ENCODE measurements around the gene RBMS3. TPM values are rescaled to one million over a fixed set of nuclear protein-coding genes. Genes with fewer than 3 reads are reported as not detected.

Gene RBMS3
- total RNA-seq, 1 experiment from 2014 or later = 0.42 TPM

DNA sequence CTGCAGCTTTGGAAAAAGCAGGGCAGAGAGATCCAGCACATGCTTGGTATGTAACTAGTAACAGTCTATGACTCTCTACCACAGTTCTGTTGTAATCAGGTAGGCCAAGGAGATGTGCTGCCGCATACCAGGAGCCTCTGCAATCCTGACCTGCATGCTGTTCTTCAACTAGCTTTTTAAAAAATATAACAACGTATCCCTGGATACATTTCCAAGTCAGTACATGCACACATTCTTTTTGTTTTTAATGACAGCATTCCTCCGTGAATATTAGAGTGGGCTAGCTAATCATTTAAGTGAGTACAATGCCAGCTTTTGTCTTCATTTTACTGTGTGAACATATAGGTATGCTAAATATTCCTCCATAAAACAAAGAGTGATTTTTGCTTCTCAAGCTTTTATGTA lies 437.8 kb downstream of the RBMS3 start:
- CTCF ChIA-PET = no interaction called here
- Histone ChIP-seq H3K27me3 (ENCODE audit: insufficient read depth, low read length) (no peaks in the 10 kb centered on the region), H4K20me1 (ENCODE audit: insufficient read depth) (no peaks in the 10 kb centered on the region), H3K4me1 (ENCODE audit: control insufficient read depth in 1 of 2, insufficient read depth in 2 of 2, low read length in 2 of 2) (no peaks in the 10 kb centered on the region), H2AFZ (ENCODE audit: low read depth, low read length, poor library complexity, severe bottlenecking) (no peak overlapping the region), H3K9me3 (ENCODE audit: control insufficient read depth in 1 of 2, insufficient read depth in 1 of 2, low read depth in 1 of 2, low read length in 2 of 2) (no peaks in the 10 kb centered on the region), H3K9me2 (ENCODE audit: insufficient read depth) (no peaks in the 10 kb centered on the region), H3K4me3 (replicated peaks in 1 of 2; ENCODE audit: low read depth in 1 of 2, low read length in 2 of 2) (no peak overlapping the region), H3K79me2 (ENCODE audit: insufficient read depth, low read length) (no peaks in the 10 kb centered on the region), H3K4me2 (ENCODE audit: low read length) (no peak overlapping the region), H3K36me3 (ENCODE audit: control insufficient read depth in 1 of 2, insufficient read depth in 2 of 2, low read length in 2 of 2) (no peaks in the 10 kb centered on the region), H3K27ac (ENCODE audit: low read depth, low read length) (no peak overlapping the region), H3K9ac (ENCODE audit: low read length) (no peak overlapping the region)
- RAD21 ChIA-PET (ENCODE audit: low non-redundant PET in 1 of 2, low total read pairs in 2 of 2, uncharacterized antibody in 2 of 2, unreplicated experiment in 2 of 2) = no interaction called here
- TF ChIP-seq, protein P1, sequence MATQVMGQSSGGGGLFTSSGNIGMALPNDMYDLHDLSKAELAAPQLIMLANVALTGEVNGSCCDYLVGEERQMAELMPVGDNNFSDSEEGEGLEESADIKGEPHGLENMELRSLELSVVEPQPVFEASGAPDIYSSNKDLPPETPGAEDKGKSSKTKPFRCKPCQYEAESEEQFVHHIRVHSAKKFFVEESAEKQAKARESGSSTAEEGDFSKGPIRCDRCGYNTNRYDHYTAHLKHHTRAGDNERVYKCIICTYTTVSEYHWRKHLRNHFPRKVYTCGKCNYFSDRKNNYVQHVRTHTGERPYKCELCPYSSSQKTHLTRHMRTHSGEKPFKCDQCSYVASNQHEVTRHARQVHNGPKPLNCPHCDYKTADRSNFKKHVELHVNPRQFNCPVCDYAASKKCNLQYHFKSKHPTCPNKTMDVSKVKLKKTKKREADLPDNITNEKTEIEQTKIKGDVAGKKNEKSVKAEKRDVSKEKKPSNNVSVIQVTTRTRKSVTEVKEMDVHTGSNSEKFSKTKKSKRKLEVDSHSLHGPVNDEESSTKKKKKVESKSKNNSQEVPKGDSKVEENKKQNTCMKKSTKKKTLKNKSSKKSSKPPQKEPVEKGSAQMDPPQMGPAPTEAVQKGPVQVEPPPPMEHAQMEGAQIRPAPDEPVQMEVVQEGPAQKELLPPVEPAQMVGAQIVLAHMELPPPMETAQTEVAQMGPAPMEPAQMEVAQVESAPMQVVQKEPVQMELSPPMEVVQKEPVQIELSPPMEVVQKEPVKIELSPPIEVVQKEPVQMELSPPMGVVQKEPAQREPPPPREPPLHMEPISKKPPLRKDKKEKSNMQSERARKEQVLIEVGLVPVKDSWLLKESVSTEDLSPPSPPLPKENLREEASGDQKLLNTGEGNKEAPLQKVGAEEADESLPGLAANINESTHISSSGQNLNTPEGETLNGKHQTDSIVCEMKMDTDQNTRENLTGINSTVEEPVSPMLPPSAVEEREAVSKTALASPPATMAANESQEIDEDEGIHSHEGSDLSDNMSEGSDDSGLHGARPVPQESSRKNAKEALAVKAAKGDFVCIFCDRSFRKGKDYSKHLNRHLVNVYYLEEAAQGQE (IDR thresholded peaks at IDR 0.05; ENCODE audit: low read depth) = no peak
- TF ChIP-seq SP1 (IDR thresholded peaks at IDR 0.05; ENCODE audit: low read depth) (no peak), POLR2AphosphoS5 (IDR thresholded peaks at IDR 0.05; ENCODE audit: low read depth, low read length) (no peak), CEBPB (IDR thresholded peaks at IDR 0.05; ENCODE audit: low read depth) (no peak), EGR1 (IDR thresholded peaks at IDR 0.05; ENCODE audit: low read depth) (no peak), TCF7L2 (IDR thresholded peaks at IDR 0.05; ENCODE audit: borderline replicate concordance, extremely low read depth, insufficient read depth, insufficient read length) (no peak), ZFX (IDR thresholded peaks at IDR 0.05) (no peak), EZH2phosphoT487 (IDR thresholded peaks at IDR 0.05; ENCODE audit: borderline replicate concordance) (no peak), CBX3 (IDR thresholded peaks at IDR 0.05; ENCODE audit: low read depth) (no peak)
- TF ChIP-seq, protein P2, sequence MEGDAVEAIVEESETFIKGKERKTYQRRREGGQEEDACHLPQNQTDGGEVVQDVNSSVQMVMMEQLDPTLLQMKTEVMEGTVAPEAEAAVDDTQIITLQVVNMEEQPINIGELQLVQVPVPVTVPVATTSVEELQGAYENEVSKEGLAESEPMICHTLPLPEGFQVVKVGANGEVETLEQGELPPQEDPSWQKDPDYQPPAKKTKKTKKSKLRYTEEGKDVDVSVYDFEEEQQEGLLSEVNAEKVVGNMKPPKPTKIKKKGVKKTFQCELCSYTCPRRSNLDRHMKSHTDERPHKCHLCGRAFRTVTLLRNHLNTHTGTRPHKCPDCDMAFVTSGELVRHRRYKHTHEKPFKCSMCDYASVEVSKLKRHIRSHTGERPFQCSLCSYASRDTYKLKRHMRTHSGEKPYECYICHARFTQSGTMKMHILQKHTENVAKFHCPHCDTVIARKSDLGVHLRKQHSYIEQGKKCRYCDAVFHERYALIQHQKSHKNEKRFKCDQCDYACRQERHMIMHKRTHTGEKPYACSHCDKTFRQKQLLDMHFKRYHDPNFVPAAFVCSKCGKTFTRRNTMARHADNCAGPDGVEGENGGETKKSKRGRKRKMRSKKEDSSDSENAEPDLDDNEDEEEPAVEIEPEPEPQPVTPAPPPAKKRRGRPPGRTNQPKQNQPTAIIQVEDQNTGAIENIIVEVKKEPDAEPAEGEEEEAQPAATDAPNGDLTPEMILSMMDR (IDR thresholded peaks at IDR 0.05 in 2 of 3, conservative IDR thresholded peaks at IDR 0.05 in 1 of 3; ENCODE audit: borderline replicate concordance in 1 of 3, insufficient read depth in 1 of 3, low read depth in 2 of 3, low read length in 2 of 3) = no peak
- TF ChIP-seq, protein P3, sequence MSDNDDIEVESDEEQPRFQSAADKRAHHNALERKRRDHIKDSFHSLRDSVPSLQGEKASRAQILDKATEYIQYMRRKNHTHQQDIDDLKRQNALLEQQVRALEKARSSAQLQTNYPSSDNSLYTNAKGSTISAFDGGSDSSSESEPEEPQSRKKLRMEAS (IDR thresholded peaks at IDR 0.05) = no peak
- TF ChIP-seq, protein P4, sequence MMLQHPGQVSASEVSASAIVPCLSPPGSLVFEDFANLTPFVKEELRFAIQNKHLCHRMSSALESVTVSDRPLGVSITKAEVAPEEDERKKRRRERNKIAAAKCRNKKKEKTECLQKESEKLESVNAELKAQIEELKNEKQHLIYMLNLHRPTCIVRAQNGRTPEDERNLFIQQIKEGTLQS (IDR thresholded peaks at IDR 0.05) = no peak
- ATAC-seq (no peak), DNase-seq (ENCODE audit: low read depth, low spot score) (no peak)
- BruUV-seq (replicated peaks) = no TSS peak
- POLR2A ChIA-PET = no interaction called here
- intact Hi-C loops (cut with micrococcal nuclease) = no loop called here

Data from HCT116 (cell line).